ENCODE measurements around the gene SPEG.

- TF ChIP-seq EZH2 (IDR thresholded peaks at IDR 0.05; ENCODE audit: insufficient read depth, low read length) (no peak), CTCF (IDR thresholded peaks at IDR 0.05; ENCODE audit: insufficient read depth, low read depth, low read length) (no peak)
These were observed 54.2 kb downstream of the SPEG start for GRCh38 chr2:219488844-219489194.
